HEK293 (cell line): Measurements from ENCODE around the gene HYPK.

Source experiments
- KLF16 ChIP-seq: fragments of 450-650 bp; formaldehyde crosslinking; IDR thresholded peaks from 2 replicates; pipeline ENCODE4 v1.5.1; 2017; ENCODE audit warnings: missing biosample characterization, missing genetic modification characterization
- KLF8 ChIP-seq: fragments of 450-650 bp; formaldehyde crosslinking; IDR thresholded peaks from 2 replicates; pipeline ENCODE4 v1.5.1; 2016; ENCODE audit warnings: missing biosample characterization, missing genetic modification characterization
- MZF1 ChIP-seq: fragments of 450-650 bp; formaldehyde crosslinking; IDR thresholded peaks from 2 replicates; pipeline ENCODE4 v1.5.1; 2017; ENCODE audit warnings: missing biosample characterization, missing genetic modification characterization, borderline replicate concordance
- REPIN1 ChIP-seq: fragments of 450-650 bp; formaldehyde crosslinking; IDR thresholded peaks from 2 replicates; pipeline ENCODE4 v1.5.1; 2017; ENCODE audit warnings: missing biosample characterization, missing genetic modification characterization, low read depth
- SALL2 ChIP-seq: fragments of 450-650 bp; formaldehyde crosslinking; IDR thresholded peaks from 2 replicates; pipeline ENCODE4 v1.5.0; 2017; ENCODE audit warnings: missing biosample characterization, mild to moderate bottlenecking, missing genetic modification characterization, borderline replicate concordance
- SETDB1 ChIP-seq: IDR thresholded peaks from one replicate; pipeline ENCODE4 v1.6.1; 2017; ENCODE audit warnings: mild to moderate bottlenecking, low read length, moderate library complexity, mixed read lengths; ENCODE audit not compliant: insufficient read length
- TCF7L2 ChIP-seq: IDR thresholded peaks from 2 replicates; pipeline ENCODE4 v1.6.1; 2011; ENCODE audit warnings: low read depth, mild to moderate bottlenecking, inconsistent platforms, low read length, moderate library complexity, borderline replicate concordance
- YY2 ChIP-seq: fragments of 450-650 bp; formaldehyde crosslinking; IDR thresholded peaks from 2 replicates; pipeline ENCODE4 v1.5.1; 2016; ENCODE audit warnings: missing biosample characterization, missing genetic modification characterization
- ZBTB8A ChIP-seq: fragments of 450-650 bp; formaldehyde crosslinking; IDR thresholded peaks from 2 replicates; pipeline ENCODE4 v1.5.1; 2016; ENCODE audit warnings: missing biosample characterization, missing genetic modification characterization
- ZFP69B ChIP-seq: fragments of 450-650 bp; formaldehyde crosslinking; IDR thresholded peaks from 2 replicates; pipeline ENCODE4 v1.5.1; 2016; ENCODE audit warnings: missing biosample characterization, missing genetic modification characterization
- ZNF155 ChIP-seq: fragments of 450-650 bp; formaldehyde crosslinking; IDR thresholded peaks from 2 replicates; pipeline ENCODE4 v1.5.1; 2016; ENCODE audit warnings: missing biosample characterization, missing genetic modification characterization
- ZNF221 ChIP-seq: fragments of 450-650 bp; formaldehyde crosslinking; IDR thresholded peaks from 2 replicates; pipeline ENCODE4 v1.5.1; 2017; ENCODE audit warnings: missing biosample characterization, missing genetic modification characterization, borderline replicate concordance
- ZNF292 ChIP-seq: fragments of 450-650 bp; formaldehyde crosslinking; IDR thresholded peaks from 2 replicates; pipeline ENCODE4 v1.5.1; 2016; ENCODE audit warnings: low read depth, missing biosample characterization, missing genetic modification characterization, borderline replicate concordance
- ZNF416 ChIP-seq: fragments of 450-650 bp; formaldehyde crosslinking; IDR thresholded peaks from 2 replicates; pipeline ENCODE4 v1.5.1; 2016; ENCODE audit warnings: missing biosample characterization, missing genetic modification characterization
- ZNF521 ChIP-seq: fragments of 450-650 bp; formaldehyde crosslinking; IDR thresholded peaks from 2 replicates; pipeline ENCODE4 v1.5.1; 2017; ENCODE audit warnings: missing biosample characterization, mild to moderate bottlenecking, missing genetic modification characterization
- ZNF585B ChIP-seq: fragments of 450-650 bp; formaldehyde crosslinking; IDR thresholded peaks from 2 replicates; pipeline ENCODE4 v1.5.1; 2016; ENCODE audit warnings: missing biosample characterization, missing genetic modification characterization
- ZNF677 ChIP-seq: fragments of 450-650 bp; IDR thresholded peaks from 2 replicates; pipeline ENCODE4 v1.5.0; 2018; ENCODE audit warnings: missing biosample characterization, mild to moderate bottlenecking, missing genetic modification characterization, moderate library complexity
- ZNF776 ChIP-seq: fragments of 450-650 bp; formaldehyde crosslinking; IDR thresholded peaks from 2 replicates; pipeline ENCODE4 v1.5.0; 2017; ENCODE audit warnings: missing biosample characterization, missing genetic modification characterization, borderline replicate concordance
- ZXDB ChIP-seq: fragments of 450-650 bp; formaldehyde crosslinking; IDR thresholded peaks from 2 replicates; pipeline ENCODE4 v1.5.1; 2016; ENCODE audit warnings: missing biosample characterization, missing genetic modification characterization
- TF ChIP-seq, protein P1 (sequence below): fragments of 450-650 bp; formaldehyde crosslinking; IDR thresholded peaks from 2 replicates; pipeline ENCODE4 v1.5.1; 2016; ENCODE audit warnings: missing biosample characterization, missing genetic modification characterization
- TF ChIP-seq, protein P2 (sequence below): fragments of 450-650 bp; formaldehyde crosslinking; IDR thresholded peaks from 2 replicates; pipeline ENCODE4 v1.5.1; 2017; ENCODE audit warnings: missing biosample characterization, missing genetic modification characterization
- TF ChIP-seq, protein P3 (sequence below): fragments of 450-650 bp; formaldehyde crosslinking; IDR thresholded peaks from 2 replicates; pipeline ENCODE4 v1.5.1; 2016; ENCODE audit warnings: missing biosample characterization, missing genetic modification characterization
- TF ChIP-seq, protein P4 (sequence below): fragments of 450-650 bp; formaldehyde crosslinking; IDR thresholded peaks from 2 replicates; pipeline ENCODE4 v1.5.1; 2016; ENCODE audit warnings: missing biosample characterization, missing genetic modification characterization
- TF ChIP-seq, protein P5 (sequence below): fragments of 450-650 bp; IDR thresholded peaks from 2 replicates; pipeline ENCODE4 v1.5.1; 2018; ENCODE audit warnings: missing biosample characterization, mild to moderate bottlenecking, missing genetic modification characterization
- TF ChIP-seq, protein P6 (sequence below): fragments of 450-650 bp; formaldehyde crosslinking; IDR thresholded peaks from 2 replicates; pipeline ENCODE4 v1.5.1; 2016; ENCODE audit warnings: missing biosample characterization, missing genetic modification characterization
- TF ChIP-seq, protein P7 (sequence below): fragments of 450-650 bp; IDR thresholded peaks from 2 replicates; pipeline ENCODE4 v1.5.1; 2018; ENCODE audit warnings: missing biosample characterization, missing genetic modification characterization
- TF ChIP-seq, protein P8 (sequence below): fragments of 450-650 bp; formaldehyde crosslinking; conservative IDR thresholded peaks from 2 replicates; pipeline ENCODE4 v1.5.1; 2016; ENCODE audit warnings: low read depth, missing biosample characterization, missing genetic modification characterization

Gene HYPK

DNA sequence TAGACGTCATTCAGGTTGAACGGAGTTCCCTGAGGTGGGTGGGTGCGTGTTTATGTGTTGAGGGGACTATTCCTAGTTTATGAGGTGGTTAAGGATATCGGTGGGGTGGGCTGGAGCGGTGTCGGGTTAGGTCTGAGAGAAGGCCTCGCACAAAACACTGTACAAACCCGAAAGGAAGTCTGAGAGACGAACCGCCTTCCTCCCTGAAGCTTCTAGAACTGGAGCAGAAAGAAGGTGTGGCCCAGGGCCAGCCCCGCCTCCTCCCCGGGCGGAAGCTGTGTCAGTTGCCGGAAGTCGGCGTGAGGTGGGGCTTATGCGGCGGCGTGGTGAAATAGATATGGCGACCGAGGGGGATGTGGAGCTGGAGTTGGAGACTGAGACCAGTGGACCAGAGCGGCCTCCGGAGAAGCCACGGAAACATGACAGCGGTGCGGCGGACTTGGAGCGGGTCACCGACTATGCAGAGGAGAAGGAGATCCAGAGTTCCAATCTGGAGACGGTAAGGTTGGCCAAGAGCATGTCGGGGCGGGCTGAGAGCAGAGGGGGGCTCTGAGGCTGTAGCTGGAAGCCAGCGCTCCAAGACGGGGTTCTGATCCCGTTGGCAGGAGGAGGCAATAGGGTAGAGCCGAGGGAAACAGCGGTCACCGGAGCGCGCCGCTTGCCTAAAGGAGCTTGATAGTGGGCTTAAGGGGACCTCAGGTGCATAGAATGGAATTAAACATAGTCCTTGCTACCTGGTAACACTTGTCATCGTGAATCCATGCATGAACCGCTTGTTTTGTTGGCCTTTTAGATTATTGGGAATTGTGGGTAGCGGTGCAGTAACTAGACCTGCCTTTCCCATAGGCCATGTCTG is at the start of gene HYPK (continued):
- TF ChIP-seq MZF1 (tag by site-specific recombination) (peak; percentile 42; the same call in 1 of the 2 replicates), KLF8 (tag by site-specific recombination) (peak; percentile 87), ZBTB8A (tag by site-specific recombination) (no peak), YY2 (tag by site-specific recombination) (peak; percentile 75), ZNF416 (no peak), ZNF292 (tag by site-specific recombination) (no peak), TCF7L2 (no peak), ZNF776 (tag by site-specific recombination) (no peak), ZNF521 (tag by site-specific recombination) (no peak), ZNF221 (tag by site-specific recombination) (no peak), ZNF677 (tag by site-specific recombination) (no peak), ZNF155 (tag by site-specific recombination) (no peak), REPIN1 (tag by site-specific recombination) (no peak; the same call in 1 of the 2 replicates), SALL2 (tag by site-specific recombination) (no peak), ZXDB (tag by site-specific recombination) (peak; percentile 79; the same call in 1 of the 2 replicates), ZFP69B (tag by site-specific recombination) (no peak), SETDB1 (no peak), KLF16 (tag by site-specific recombination) (peak; percentile 61), ZNF585B (tag by site-specific recombination) (no peak)
- TF ChIP-seq, protein P1, sequence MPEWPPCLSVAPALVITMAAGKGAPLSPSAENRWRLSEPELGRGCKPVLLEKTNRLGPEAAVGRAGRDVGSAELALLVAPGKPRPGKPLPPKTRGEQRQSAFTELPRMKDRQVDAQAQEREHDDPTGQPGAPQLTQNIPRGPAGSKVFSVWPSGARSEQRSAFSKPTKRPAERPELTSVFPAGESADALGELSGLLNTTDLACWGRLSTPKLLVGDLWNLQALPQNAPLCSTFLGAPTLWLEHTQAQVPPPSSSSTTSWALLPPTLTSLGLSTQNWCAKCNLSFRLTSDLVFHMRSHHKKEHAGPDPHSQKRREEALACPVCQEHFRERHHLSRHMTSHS (tag by site-specific recombination), result no peak
- TF ChIP-seq, protein P2, sequence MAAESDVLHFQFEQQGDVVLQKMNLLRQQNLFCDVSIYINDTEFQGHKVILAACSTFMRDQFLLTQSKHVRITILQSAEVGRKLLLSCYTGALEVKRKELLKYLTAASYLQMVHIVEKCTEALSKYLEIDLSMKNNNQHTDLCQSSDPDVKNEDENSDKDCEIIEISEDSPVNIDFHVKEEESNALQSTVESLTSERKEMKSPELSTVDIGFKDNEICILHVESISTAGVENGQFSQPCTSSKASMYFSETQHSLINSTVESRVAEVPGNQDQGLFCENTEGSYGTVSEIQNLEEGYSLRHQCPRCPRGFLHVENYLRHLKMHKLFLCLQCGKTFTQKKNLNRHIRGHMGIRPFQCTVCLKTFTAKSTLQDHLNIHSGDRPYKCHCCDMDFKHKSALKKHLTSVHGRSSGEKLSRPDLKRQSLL (tag by site-specific recombination), result no peak
- TF ChIP-seq, protein P3, sequence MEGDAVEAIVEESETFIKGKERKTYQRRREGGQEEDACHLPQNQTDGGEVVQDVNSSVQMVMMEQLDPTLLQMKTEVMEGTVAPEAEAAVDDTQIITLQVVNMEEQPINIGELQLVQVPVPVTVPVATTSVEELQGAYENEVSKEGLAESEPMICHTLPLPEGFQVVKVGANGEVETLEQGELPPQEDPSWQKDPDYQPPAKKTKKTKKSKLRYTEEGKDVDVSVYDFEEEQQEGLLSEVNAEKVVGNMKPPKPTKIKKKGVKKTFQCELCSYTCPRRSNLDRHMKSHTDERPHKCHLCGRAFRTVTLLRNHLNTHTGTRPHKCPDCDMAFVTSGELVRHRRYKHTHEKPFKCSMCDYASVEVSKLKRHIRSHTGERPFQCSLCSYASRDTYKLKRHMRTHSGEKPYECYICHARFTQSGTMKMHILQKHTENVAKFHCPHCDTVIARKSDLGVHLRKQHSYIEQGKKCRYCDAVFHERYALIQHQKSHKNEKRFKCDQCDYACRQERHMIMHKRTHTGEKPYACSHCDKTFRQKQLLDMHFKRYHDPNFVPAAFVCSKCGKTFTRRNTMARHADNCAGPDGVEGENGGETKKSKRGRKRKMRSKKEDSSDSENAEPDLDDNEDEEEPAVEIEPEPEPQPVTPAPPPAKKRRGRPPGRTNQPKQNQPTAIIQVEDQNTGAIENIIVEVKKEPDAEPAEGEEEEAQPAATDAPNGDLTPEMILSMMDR (tag by site-specific recombination), result no peak
- TF ChIP-seq, protein P4, sequence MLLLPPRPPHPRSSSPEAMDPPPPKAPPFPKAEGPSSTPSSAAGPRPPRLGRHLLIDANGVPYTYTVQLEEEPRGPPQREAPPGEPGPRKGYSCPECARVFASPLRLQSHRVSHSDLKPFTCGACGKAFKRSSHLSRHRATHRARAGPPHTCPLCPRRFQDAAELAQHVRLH, result no peak
- TF ChIP-seq, protein P5, sequence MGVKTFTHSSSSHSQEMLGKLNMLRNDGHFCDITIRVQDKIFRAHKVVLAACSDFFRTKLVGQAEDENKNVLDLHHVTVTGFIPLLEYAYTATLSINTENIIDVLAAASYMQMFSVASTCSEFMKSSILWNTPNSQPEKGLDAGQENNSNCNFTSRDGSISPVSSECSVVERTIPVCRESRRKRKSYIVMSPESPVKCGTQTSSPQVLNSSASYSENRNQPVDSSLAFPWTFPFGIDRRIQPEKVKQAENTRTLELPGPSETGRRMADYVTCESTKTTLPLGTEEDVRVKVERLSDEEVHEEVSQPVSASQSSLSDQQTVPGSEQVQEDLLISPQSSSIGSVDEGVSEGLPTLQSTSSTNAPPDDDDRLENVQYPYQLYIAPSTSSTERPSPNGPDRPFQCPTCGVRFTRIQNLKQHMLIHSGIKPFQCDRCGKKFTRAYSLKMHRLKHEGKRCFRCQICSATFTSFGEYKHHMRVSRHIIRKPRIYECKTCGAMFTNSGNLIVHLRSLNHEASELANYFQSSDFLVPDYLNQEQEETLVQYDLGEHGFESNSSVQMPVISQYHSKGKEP (tag by site-specific recombination), result no peak
- TF ChIP-seq, protein P6, sequence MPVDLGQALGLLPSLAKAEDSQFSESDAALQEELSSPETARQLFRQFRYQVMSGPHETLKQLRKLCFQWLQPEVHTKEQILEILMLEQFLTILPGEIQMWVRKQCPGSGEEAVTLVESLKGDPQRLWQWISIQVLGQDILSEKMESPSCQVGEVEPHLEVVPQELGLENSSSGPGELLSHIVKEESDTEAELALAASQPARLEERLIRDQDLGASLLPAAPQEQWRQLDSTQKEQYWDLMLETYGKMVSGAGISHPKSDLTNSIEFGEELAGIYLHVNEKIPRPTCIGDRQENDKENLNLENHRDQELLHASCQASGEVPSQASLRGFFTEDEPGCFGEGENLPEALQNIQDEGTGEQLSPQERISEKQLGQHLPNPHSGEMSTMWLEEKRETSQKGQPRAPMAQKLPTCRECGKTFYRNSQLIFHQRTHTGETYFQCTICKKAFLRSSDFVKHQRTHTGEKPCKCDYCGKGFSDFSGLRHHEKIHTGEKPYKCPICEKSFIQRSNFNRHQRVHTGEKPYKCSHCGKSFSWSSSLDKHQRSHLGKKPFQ (tag by site-specific recombination), result no peak
- TF ChIP-seq, protein P7, sequence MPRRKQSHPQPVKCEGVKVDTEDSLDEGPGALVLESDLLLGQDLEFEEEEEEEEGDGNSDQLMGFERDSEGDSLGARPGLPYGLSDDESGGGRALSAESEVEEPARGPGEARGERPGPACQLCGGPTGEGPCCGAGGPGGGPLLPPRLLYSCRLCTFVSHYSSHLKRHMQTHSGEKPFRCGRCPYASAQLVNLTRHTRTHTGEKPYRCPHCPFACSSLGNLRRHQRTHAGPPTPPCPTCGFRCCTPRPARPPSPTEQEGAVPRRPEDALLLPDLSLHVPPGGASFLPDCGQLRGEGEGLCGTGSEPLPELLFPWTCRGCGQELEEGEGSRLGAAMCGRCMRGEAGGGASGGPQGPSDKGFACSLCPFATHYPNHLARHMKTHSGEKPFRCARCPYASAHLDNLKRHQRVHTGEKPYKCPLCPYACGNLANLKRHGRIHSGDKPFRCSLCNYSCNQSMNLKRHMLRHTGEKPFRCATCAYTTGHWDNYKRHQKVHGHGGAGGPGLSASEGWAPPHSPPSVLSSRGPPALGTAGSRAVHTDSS (tag by site-specific recombination), result no peak
- TF ChIP-seq, protein P8, sequence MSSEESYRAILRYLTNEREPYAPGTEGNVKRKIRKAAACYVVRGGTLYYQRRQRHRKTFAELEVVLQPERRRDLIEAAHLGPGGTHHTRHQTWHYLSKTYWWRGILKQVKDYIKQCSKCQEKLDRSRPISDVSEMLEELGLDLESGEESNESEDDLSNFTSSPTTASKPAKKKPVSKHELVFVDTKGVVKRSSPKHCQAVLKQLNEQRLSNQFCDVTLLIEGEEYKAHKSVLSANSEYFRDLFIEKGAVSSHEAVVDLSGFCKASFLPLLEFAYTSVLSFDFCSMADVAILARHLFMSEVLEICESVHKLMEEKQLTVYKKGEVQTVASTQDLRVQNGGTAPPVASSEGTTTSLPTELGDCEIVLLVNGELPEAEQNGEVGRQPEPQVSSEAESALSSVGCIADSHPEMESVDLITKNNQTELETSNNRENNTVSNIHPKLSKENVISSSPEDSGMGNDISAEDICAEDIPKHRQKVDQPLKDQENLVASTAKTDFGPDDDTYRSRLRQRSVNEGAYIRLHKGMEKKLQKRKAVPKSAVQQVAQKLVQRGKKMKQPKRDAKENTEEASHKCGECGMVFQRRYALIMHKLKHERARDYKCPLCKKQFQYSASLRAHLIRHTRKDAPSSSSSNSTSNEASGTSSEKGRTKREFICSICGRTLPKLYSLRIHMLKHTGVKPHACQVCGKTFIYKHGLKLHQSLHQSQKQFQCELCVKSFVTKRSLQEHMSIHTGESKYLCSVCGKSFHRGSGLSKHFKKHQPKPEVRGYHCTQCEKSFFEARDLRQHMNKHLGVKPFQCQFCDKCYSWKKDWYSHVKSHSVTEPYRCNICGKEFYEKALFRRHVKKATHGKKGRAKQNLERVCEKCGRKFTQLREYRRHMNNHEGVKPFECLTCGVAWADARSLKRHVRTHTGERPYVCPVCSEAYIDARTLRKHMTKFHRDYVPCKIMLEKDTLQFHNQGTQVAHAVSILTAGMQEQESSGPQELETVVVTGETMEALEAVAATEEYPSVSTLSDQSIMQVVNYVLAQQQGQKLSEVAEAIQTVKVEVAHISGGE, result peak; percentile 75
